ENCODE results near the gene STRA8.
"Not testable (repeated sequence)": the region's sequence is repeated elsewhere in the genome, so short reads cannot be mapped to it uniquely, and the experiment has no call there.

The STRA8 gene

GRCh38 chr7:135232720-135233119 lies 918 bp upstream of the STRA8 start:
- DNase-seq (ENCODE audit: insufficient read length, low spot score) (no peak), FAIRE-seq (no peak)
- no peak for TF ChIP-seq POLR2AphosphoS5 (IDR thresholded peaks at IDR 0.05; ENCODE audit: low read depth, low read length)
- TF ChIP-seq POU2F2 (IDR thresholded peaks at IDR 0.05; ENCODE audit: low read depth, low read length) = no peak
- TF ChIP-seq PAX5 (IDR thresholded peaks at IDR 0.05; ENCODE audit: insufficient read depth, low read length, severe bottlenecking) = no peak
- TF ChIP-seq SPI1 (IDR thresholded peaks at IDR 0.05; ENCODE audit: low read depth, low read length) = no peak

GRCh38 chr7:135234095-135234494 lies 457 bp downstream of the STRA8 start:
- not testable (repeated sequence) for DNase-seq (ENCODE audit: insufficient read length, low spot score); FAIRE-seq

- TF ChIP-seq POLR2AphosphoS5 (IDR thresholded peaks at IDR 0.05; ENCODE audit: low read depth, low read length) (no peak), POU2F2 (IDR thresholded peaks at IDR 0.05; ENCODE audit: low read depth, low read length) (no peak), PAX5 (IDR thresholded peaks at IDR 0.05; ENCODE audit: insufficient read depth, low read length, severe bottlenecking) (no peak), SPI1 (IDR thresholded peaks at IDR 0.05; ENCODE audit: low read depth, low read length) (no peak), TAF1 (IDR thresholded peaks at IDR 0.05; ENCODE audit: low read depth, low read length) (no peak), POLR2A (IDR thresholded peaks at IDR 0.05; ENCODE audit: low read depth, low read length) (no peak)
- DNase-seq (ENCODE audit: insufficient read length, low spot score) = no peak
- peak; percentile 51 for FAIRE-seq
Measured at GRCh38 chr7:135234727-135235126, 1.1 kb downstream of the STRA8 start.

GRCh38 chr7:135235841-135236240 lies 2.2 kb downstream of the STRA8 start:
- TF ChIP-seq PAX5 (IDR thresholded peaks at IDR 0.05; ENCODE audit: insufficient read depth, low read length, severe bottlenecking) (no peak), POLR2A (IDR thresholded peaks at IDR 0.05; ENCODE audit: low read depth, low read length) (no peak), TAF1 (IDR thresholded peaks at IDR 0.05; ENCODE audit: low read depth, low read length) (no peak), SPI1 (IDR thresholded peaks at IDR 0.05; ENCODE audit: low read depth, low read length) (no peak), POU2F2 (IDR thresholded peaks at IDR 0.05; ENCODE audit: low read depth, low read length) (no peak), POLR2AphosphoS5 (IDR thresholded peaks at IDR 0.05; ENCODE audit: low read depth, low read length) (no peak)
- FAIRE-seq (peak; percentile 16), DNase-seq (ENCODE audit: insufficient read length, low spot score) (no peak)

GRCh38 chr7:135236727-135237126 lies 3.1 kb downstream of the STRA8 start:
- FAIRE-seq (peak; percentile 59), DNase-seq (ENCODE audit: insufficient read length, low spot score) (no peak)
- no peak for TF ChIP-seq POLR2AphosphoS5 (IDR thresholded peaks at IDR 0.05; ENCODE audit: low read depth, low read length)
- TF ChIP-seq POLR2A (IDR thresholded peaks at IDR 0.05; ENCODE audit: low read depth, low read length) = no peak
- no peak for TF ChIP-seq POU2F2 (IDR thresholded peaks at IDR 0.05; ENCODE audit: low read depth, low read length)
- no peak for TF ChIP-seq PAX5 (IDR thresholded peaks at IDR 0.05; ENCODE audit: insufficient read depth, low read length, severe bottlenecking)
- TF ChIP-seq TAF1 (IDR thresholded peaks at IDR 0.05; ENCODE audit: low read depth, low read length) = no peak
- no peak for TF ChIP-seq SPI1 (IDR thresholded peaks at IDR 0.05; ENCODE audit: low read depth, low read length)

- FAIRE-seq (no peak), DNase-seq (ENCODE audit: insufficient read length, low spot score) (no peak)
- TF ChIP-seq SPI1 (IDR thresholded peaks at IDR 0.05; ENCODE audit: low read depth, low read length) (no peak), POLR2A (IDR thresholded peaks at IDR 0.05; ENCODE audit: low read depth, low read length) (no peak), TAF1 (IDR thresholded peaks at IDR 0.05; ENCODE audit: low read depth, low read length) (no peak), POU2F2 (IDR thresholded peaks at IDR 0.05; ENCODE audit: low read depth, low read length) (no peak)
Measured at GRCh38 chr7:135238112-135238744, 4.6 kb downstream of the STRA8 start.

GRCh38 chr7:135239263-135239662 lies 5.6 kb downstream of the STRA8 start:
- no peak for TF ChIP-seq SPI1 (IDR thresholded peaks at IDR 0.05; ENCODE audit: low read depth, low read length)
- TF ChIP-seq PAX5 (IDR thresholded peaks at IDR 0.05; ENCODE audit: insufficient read depth, low read length, severe bottlenecking) = no peak
- TF ChIP-seq POLR2A (IDR thresholded peaks at IDR 0.05; ENCODE audit: low read depth, low read length) = no peak
- no peak for TF ChIP-seq TAF1 (IDR thresholded peaks at IDR 0.05; ENCODE audit: low read depth, low read length)
- DNase-seq (ENCODE audit: insufficient read length, low spot score) (no peak), FAIRE-seq (no peak)

- DNase-seq (ENCODE audit: insufficient read length, low spot score) (no peak), FAIRE-seq (no peak)
- TF ChIP-seq POLR2A (IDR thresholded peaks at IDR 0.05; ENCODE audit: low read depth, low read length) (no peak), PAX5 (IDR thresholded peaks at IDR 0.05; ENCODE audit: insufficient read depth, low read length, severe bottlenecking) (no peak), TAF1 (IDR thresholded peaks at IDR 0.05; ENCODE audit: low read depth, low read length) (no peak), SPI1 (IDR thresholded peaks at IDR 0.05; ENCODE audit: low read depth, low read length) (no peak), POU2F2 (IDR thresholded peaks at IDR 0.05; ENCODE audit: low read depth, low read length) (no peak), POLR2AphosphoS5 (IDR thresholded peaks at IDR 0.05; ENCODE audit: low read depth, low read length) (no peak)
Measured at GRCh38 chr7:135240441-135240840, 6.8 kb downstream of the STRA8 start.

- no peak for DNase-seq (ENCODE audit: insufficient read length, low spot score)
- FAIRE-seq = no peak
- TF ChIP-seq PAX5 (IDR thresholded peaks at IDR 0.05; ENCODE audit: insufficient read depth, low read length, severe bottlenecking) (no peak), POU2F2 (IDR thresholded peaks at IDR 0.05; ENCODE audit: low read depth, low read length) (no peak), POLR2AphosphoS5 (IDR thresholded peaks at IDR 0.05; ENCODE audit: low read depth, low read length) (no peak), POLR2A (IDR thresholded peaks at IDR 0.05; ENCODE audit: low read depth, low read length) (no peak), SPI1 (IDR thresholded peaks at IDR 0.05; ENCODE audit: low read depth, low read length) (no peak), TAF1 (IDR thresholded peaks at IDR 0.05; ENCODE audit: low read depth, low read length) (no peak)
Measured at GRCh38 chr7:135242096-135242684, 8.6 kb downstream of the STRA8 start.
